Karpas-422 (cell line): ENCODE measurements around the gene CCDC82. TPM values are rescaled to one million over a fixed set of nuclear protein-coding genes. Genes with fewer than 3 reads are reported as not detected.

Experiments
- DNase-seq: peaks from one replicate; pipeline ENCODE4 v3.0.0-alpha.2; 2015
- H2AFZ ChIP-seq: fragments of 200-600 bp; sonication (generic); 2 replicates; pipeline ENCODE4 v1.6.1; 2014; ENCODE audit warnings: antibody characterized with exemption, low read length, mixed read lengths
- H3K27ac ChIP-seq: fragments of 200-600 bp; sonication (generic); 2 replicates; pipeline ENCODE4 v1.5.1; 2014; ENCODE audit warnings: mild to moderate bottlenecking, low read length, moderate library complexity
- H3K27me3 ChIP-seq: fragments of 200-600 bp; sonication (generic); 2 replicates; pipeline ENCODE4 v1.6.1; 2014; ENCODE audit warnings: low read length, mixed read lengths
- H3K36me3 ChIP-seq: fragments of 200-600 bp; sonication (generic); 2 replicates; pipeline ENCODE4 v1.6.1; 2014; ENCODE audit warnings: low read length, mixed read lengths; ENCODE audit not compliant: insufficient read depth
- H3K4me1 ChIP-seq: fragments of 200-600 bp; sonication (generic); 2 replicates; pipeline ENCODE4 v1.6.1; 2014; ENCODE audit warnings: mild to moderate bottlenecking, low read length, mixed read lengths
- H3K4me2 ChIP-seq: fragments of 200-600 bp; sonication (generic); 2 replicates; pipeline ENCODE4 v1.6.1; 2014; ENCODE audit warnings: low read length, low read depth, mild to moderate bottlenecking; ENCODE audit not compliant: poor library complexity, severe bottlenecking
- H3K4me3 ChIP-seq: fragments of 200-600 bp; sonication (generic); 2 replicates; pipeline ENCODE4 v1.5.1; 2014; ENCODE audit warnings: mild to moderate bottlenecking, antibody characterized with exemption, low read length, mixed read lengths
- H3K79me2 ChIP-seq: fragments of 200-600 bp; sonication (generic); 2 replicates; pipeline ENCODE4 v1.6.1; 2014; ENCODE audit warnings: mild to moderate bottlenecking, low read length, mixed read lengths
- H3K9ac ChIP-seq: fragments of 200-600 bp; sonication (generic); 2 replicates; pipeline ENCODE4 v1.6.0; 2014; ENCODE audit warnings: low read length
- H3K9me2 ChIP-seq: fragments of 200-600 bp; sonication (generic), shearing (Covaris generic); replicated peaks from 2 replicates; pipeline ENCODE4 v1.6.0; 2014; ENCODE audit warnings: mild to moderate bottlenecking, low read length, moderate library complexity; ENCODE audit not compliant: insufficient read depth
- H3K9me3 ChIP-seq: fragments of 300-700, 200-600 bp; sonication (generic); 2 replicates; pipeline ENCODE4 v1.6.1; 2014; ENCODE audit warnings: low read length, mixed read lengths
- H4K20me1 ChIP-seq: fragments of 200-600 bp; sonication (generic); 2 replicates; pipeline ENCODE4 v1.6.1; 2014; ENCODE audit warnings: mild to moderate bottlenecking, antibody characterized with exemption, low read length, low read depth; ENCODE audit not compliant: insufficient read depth
- small RNA-seq: library from RNA; depleted of rRNA; stranded (forward); fragments of <200 nt; gene quantifications from one replicate; pipeline ENCODE3, GENCODE V24; 2014
- total RNA-seq: library from RNA; depleted of rRNA; stranded (reverse); fragments of >200 nt; shearing (Covaris generic); gene quantifications from 2 replicates; pipeline ENCODE4 v1.2.3, GENCODE V29; 2014; ENCODE audit warnings: low replicate concordance; rRNA removed

CCDC82 gene
- total RNA-seq, 1 experiment from 2014 or later: 88.6 TPM

GRCh38 chr11:96306600-96306932 is 83.1 kb downstream of the CCDC82 start:
- no peak for DNase-seq
- no peak overlapping the region for H3K9ac ChIP-seq
- no peaks in the 10 kb centered on the region for H3K4me1 ChIP-seq
- no peak overlapping the region for H3K27ac ChIP-seq
- H3K9me2 ChIP-seq: no peaks in the 10 kb centered on the region
- H4K20me1 ChIP-seq: no peaks in the 10 kb centered on the region
- no peaks in the 10 kb centered on the region for H3K9me3 ChIP-seq
- no peaks in the 10 kb centered on the region for H3K36me3 ChIP-seq
- H3K27me3 ChIP-seq: no peaks in the 10 kb centered on the region
- H3K4me3 ChIP-seq: no peak overlapping the region
- H3K79me2 ChIP-seq: no peaks in the 10 kb centered on the region
- H2AFZ ChIP-seq: no peak overlapping the region
- H3K4me2 ChIP-seq: no peak overlapping the region

DNA sequence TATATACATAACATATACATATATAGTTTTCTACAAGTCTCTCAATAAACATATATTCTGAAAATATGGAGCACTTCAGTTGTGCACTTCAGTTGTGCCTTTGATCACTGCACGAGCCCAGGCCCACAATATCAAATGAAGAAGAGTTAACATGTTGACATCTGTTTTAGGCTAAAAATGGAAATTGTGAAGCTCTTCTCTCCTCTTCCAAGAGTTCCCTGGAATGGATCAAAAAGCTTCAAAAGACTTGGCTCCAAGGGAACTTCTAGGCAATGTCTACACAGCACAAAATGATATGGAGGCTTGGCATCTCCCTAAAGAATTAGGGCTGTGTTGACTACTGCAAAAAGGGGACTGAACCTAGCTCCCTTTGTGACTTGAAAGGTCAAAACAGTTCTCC is 83.6 kb downstream of the CCDC82 start:
- no peak for DNase-seq
- Histone ChIP-seq H3K9ac (no peak overlapping the region), H3K9me2 (no peaks in the 10 kb centered on the region), H4K20me1 (no peaks in the 10 kb centered on the region), H3K27ac (no peak overlapping the region), H3K36me3 (no peaks in the 10 kb centered on the region), H3K9me3 (no peaks in the 10 kb centered on the region), H3K27me3 (no peaks in the 10 kb centered on the region), H3K4me3 (no peak overlapping the region), H3K79me2 (no peaks in the 10 kb centered on the region), H3K4me2 (no peak overlapping the region), H3K4me1 (no peaks in the 10 kb centered on the region), H2AFZ (no peak overlapping the region)

DNA sequence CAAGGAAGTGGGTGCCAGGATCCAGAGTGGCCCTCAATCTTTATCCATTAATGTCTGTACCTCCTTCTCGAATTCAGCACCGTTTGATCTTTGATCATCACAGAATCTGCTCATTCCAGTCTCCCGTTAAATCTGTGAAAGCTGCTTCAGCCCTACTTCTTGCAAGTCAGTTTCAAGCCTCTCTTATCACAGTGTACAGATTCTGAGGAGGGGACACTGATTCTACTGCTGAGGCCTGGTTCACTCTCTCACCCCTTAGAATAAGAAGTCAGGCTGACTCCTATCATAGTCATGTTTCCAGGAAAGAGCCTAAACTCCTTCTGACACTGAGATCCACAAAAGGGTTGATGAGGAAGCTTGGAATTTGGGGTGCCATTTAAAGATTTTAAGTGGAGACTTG is 85.7 kb downstream of the CCDC82 start:
- Histone ChIP-seq H3K27ac (no peak overlapping the region), H4K20me1 (no peaks in the 10 kb centered on the region), H2AFZ (no peak overlapping the region), H3K36me3 (no peaks in the 10 kb centered on the region), H3K9me2 (no peaks in the 10 kb centered on the region), H3K27me3 (no peaks in the 10 kb centered on the region), H3K79me2 (no peaks in the 10 kb centered on the region), H3K4me2 (no peak overlapping the region), H3K9me3 (no peaks in the 10 kb centered on the region), H3K9ac (no peak overlapping the region), H3K4me1 (no peaks in the 10 kb centered on the region), H3K4me3 (no peak overlapping the region)
- no peak for DNase-seq

DNA sequence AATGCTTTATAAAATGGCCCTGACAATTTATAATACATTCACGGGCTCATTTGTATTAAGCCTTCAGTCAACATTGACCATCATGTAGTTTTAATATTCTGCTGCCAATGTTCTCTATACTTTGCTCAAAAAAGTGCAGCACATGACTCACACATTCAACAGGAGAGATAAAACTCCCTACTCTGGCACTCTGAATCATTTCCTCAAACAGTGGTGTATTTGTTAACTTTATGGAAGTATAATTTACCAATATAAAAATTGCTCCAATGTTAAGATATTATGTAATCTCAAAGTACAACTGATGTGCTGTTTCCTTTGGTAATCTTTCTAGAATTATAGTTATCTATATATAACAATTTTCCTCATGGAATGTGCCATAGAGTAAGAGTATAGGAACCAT is 86.6 kb downstream of the CCDC82 start:
- Histone ChIP-seq H3K4me2 (no peak overlapping the region), H3K9ac (no peak overlapping the region), H3K79me2 (no peaks in the 10 kb centered on the region), H3K36me3 (no peaks in the 10 kb centered on the region), H3K4me1 (no peaks in the 10 kb centered on the region), H2AFZ (no peak overlapping the region), H3K27me3 (no peaks in the 10 kb centered on the region), H3K27ac (no peak overlapping the region), H3K4me3 (no peak overlapping the region), H4K20me1 (no peaks in the 10 kb centered on the region), H3K9me3 (no peaks in the 10 kb centered on the region), H3K9me2 (no peaks in the 10 kb centered on the region)
- no peak for DNase-seq

Small RNAs within 50 kb of the gene (small RNA-seq; reads per million reads assigned to genes)
- not detected for gene MIR1260B

Other genes starting within 250 kb of the CCDC82 start
- gene MAML2, start 46.7 kb downstream of the CCDC82 start, total RNA-seq: 0.11 and 0.18 TPM in 2 replicates
- 17.4 and 18.6 TPM in 2 replicates for gene JRKL, start 101 bp upstream of the CCDC82 start, total RNA-seq